Activated T-cell treated with anti-CD3 and anti-CD28 coated beads, Interleukin-2, amount 50 U/mL, for 24 hours (primary cell): Measurements from ENCODE around the gene DIP2A.

Experiments used
- DNase-seq: peaks from one replicate; pipeline ENCODE4 v3.0.0-alpha.2; 2020
- H3K27ac Mint-ChIP-seq: 2 replicates; pipeline ENCODE4 v1.8.0; 2020; ENCODE audit warnings: mild to moderate bottlenecking, mixed read lengths
- H3K27me3 Mint-ChIP-seq: 2 replicates; pipeline ENCODE4 v1.8.0; 2020; ENCODE audit warnings: mixed read lengths
- H3K36me3 Mint-ChIP-seq: 2 replicates; pipeline ENCODE4 v1.8.0; 2020; ENCODE audit warnings: low read depth, mixed read lengths
- H3K4me1 Mint-ChIP-seq: 2 replicates; pipeline ENCODE4 v1.8.0; 2020; ENCODE audit warnings: low read depth, mixed read lengths
- H3K4me3 Mint-ChIP-seq: 2 replicates; pipeline ENCODE4 v1.8.0; 2020; ENCODE audit warnings: mild to moderate bottlenecking, moderate library complexity, mixed read lengths
- H3K9me3 Mint-ChIP-seq: 2 replicates; pipeline ENCODE4 v1.8.0; 2020; ENCODE audit warnings: mixed read lengths

Gene DIP2A

GRCh38 chr21:46471514-46471913 lies 12.8 kb downstream of the DIP2A start:
- H3K27ac Mint-ChIP-seq = peak overlapping the region; percentile 37
- H3K27me3 Mint-ChIP-seq = no peaks in the 10 kb centered on the region
- H3K9me3 Mint-ChIP-seq = no peaks in the 10 kb centered on the region
- no peak overlapping the region for H3K4me3 Mint-ChIP-seq
- H3K36me3 Mint-ChIP-seq = peaks cover 24% of the 10 kb centered on the region
- no peak for DNase-seq
- H3K4me1 Mint-ChIP-seq = peaks cover 46% of the 10 kb centered on the region

GRCh38 chr21:46472246-46472645 lies 13.6 kb downstream of the DIP2A start:
- peaks cover 45% of the 10 kb centered on the region for H3K4me1 Mint-ChIP-seq
- no peaks in the 10 kb centered on the region for H3K27me3 Mint-ChIP-seq
- no peak overlapping the region for H3K4me3 Mint-ChIP-seq
- H3K36me3 Mint-ChIP-seq = peaks cover 25% of the 10 kb centered on the region
- no peak overlapping the region for H3K27ac Mint-ChIP-seq
- DNase-seq = no peak
- no peaks in the 10 kb centered on the region for H3K9me3 Mint-ChIP-seq

GRCh38 chr21:46474382-46474781 lies 15.7 kb downstream of the DIP2A start:
- no peak overlapping the region for H3K4me3 Mint-ChIP-seq
- H3K4me1 Mint-ChIP-seq = peaks cover 42% of the 10 kb centered on the region
- H3K27me3 Mint-ChIP-seq = no peaks in the 10 kb centered on the region
- DNase-seq = no peak
- no peaks in the 10 kb centered on the region for H3K9me3 Mint-ChIP-seq
- H3K36me3 Mint-ChIP-seq = peaks cover 35% of the 10 kb centered on the region
- peak overlapping the region; percentile 27 for H3K27ac Mint-ChIP-seq

- no peak for DNase-seq
- H3K27ac Mint-ChIP-seq = no peak overlapping the region
- no peaks in the 10 kb centered on the region for H3K27me3 Mint-ChIP-seq
- peaks cover 44% of the 10 kb centered on the region for H3K4me1 Mint-ChIP-seq
- H3K9me3 Mint-ChIP-seq = no peaks in the 10 kb centered on the region
- peaks cover 37% of the 10 kb centered on the region for H3K36me3 Mint-ChIP-seq
- no peak overlapping the region for H3K4me3 Mint-ChIP-seq
Observed at GRCh38 chr21:46475296-46475695, 16.6 kb downstream of the DIP2A start.

- Mint-ChIP-seq H3K36me3 (peaks cover 50% of the 10 kb centered on the region), H3K4me1 (peaks cover 36% of the 10 kb centered on the region), H3K4me3 (no peak overlapping the region), H3K27me3 (no peaks in the 10 kb centered on the region), H3K27ac (no peak overlapping the region), H3K9me3 (no peaks in the 10 kb centered on the region)
- no peak for DNase-seq
Observed at GRCh38 chr21:46477765-46478164, 19.1 kb downstream of the DIP2A start.

GRCh38 chr21:46478910-46479309 lies 20.2 kb downstream of the DIP2A start:
- DNase-seq = no peak
- Mint-ChIP-seq H3K27ac (no peak overlapping the region), H3K9me3 (no peaks in the 10 kb centered on the region), H3K4me3 (no peak overlapping the region), H3K36me3 (peaks cover 51% of the 10 kb centered on the region), H3K4me1 (peaks cover 45% of the 10 kb centered on the region), H3K27me3 (no peaks in the 10 kb centered on the region)

- Mint-ChIP-seq H3K27ac (no peak overlapping the region), H3K4me1 (peaks cover 37% of the 10 kb centered on the region), H3K36me3 (peaks cover 59% of the 10 kb centered on the region), H3K9me3 (no peaks in the 10 kb centered on the region), H3K27me3 (no peaks in the 10 kb centered on the region), H3K4me3 (no peak overlapping the region)
- no peak for DNase-seq
Observed at GRCh38 chr21:46480466-46480865, 21.8 kb downstream of the DIP2A start.

- Mint-ChIP-seq H3K4me3 (no peak overlapping the region), H3K4me1 (peaks cover 32% of the 10 kb centered on the region), H3K27ac (no peak overlapping the region), H3K36me3 (peaks cover 64% of the 10 kb centered on the region), H3K9me3 (no peaks in the 10 kb centered on the region), H3K27me3 (no peaks in the 10 kb centered on the region)
- DNase-seq = no peak
Observed at GRCh38 chr21:46482225-46482845, 23.6 kb downstream of the DIP2A start.

- Mint-ChIP-seq H3K4me1 (peaks cover 30% of the 10 kb centered on the region), H3K27ac (no peak overlapping the region), H3K9me3 (no peaks in the 10 kb centered on the region), H3K27me3 (no peaks in the 10 kb centered on the region), H3K36me3 (peaks cover 61% of the 10 kb centered on the region), H3K4me3 (no peak overlapping the region)
- DNase-seq = no peak
Observed at GRCh38 chr21:46482846-46483231, 24.1 kb downstream of the DIP2A start.

GRCh38 chr21:46483300-46484295 lies 24.9 kb downstream of the DIP2A start:
- Mint-ChIP-seq H3K4me1 (peaks cover 30% of the 10 kb centered on the region), H3K27me3 (no peaks in the 10 kb centered on the region), H3K4me3 (no peak overlapping the region), H3K9me3 (no peaks in the 10 kb centered on the region), H3K36me3 (peaks cover 61% of the 10 kb centered on the region), H3K27ac (peak overlapping the region; percentile 66)
- no peak for DNase-seq

GRCh38 chr21:46486481-46487126 lies 27.9 kb downstream of the DIP2A start:
- no peak for DNase-seq
- Mint-ChIP-seq H3K4me1 (peaks cover 27% of the 10 kb centered on the region), H3K27me3 (no peaks in the 10 kb centered on the region), H3K36me3 (peaks cover 62% of the 10 kb centered on the region), H3K27ac (no peak overlapping the region), H3K4me3 (no peak overlapping the region), H3K9me3 (no peaks in the 10 kb centered on the region)

- no peak for DNase-seq
- Mint-ChIP-seq H3K27me3 (no peaks in the 10 kb centered on the region), H3K4me3 (no peak overlapping the region), H3K27ac (peak overlapping the region; percentile 40), H3K4me1 (peaks cover 7% of the 10 kb centered on the region), H3K36me3 (peaks cover 83% of the 10 kb centered on the region), H3K9me3 (no peaks in the 10 kb centered on the region)
Observed at GRCh38 chr21:46489162-46489663, 30.5 kb downstream of the DIP2A start.

GRCh38 chr21:46489800-46490199 lies 31.1 kb downstream of the DIP2A start:
- Mint-ChIP-seq H3K4me3 (no peak overlapping the region), H3K4me1 (peaks cover 10% of the 10 kb centered on the region), H3K27ac (peak overlapping the region; percentile 50), H3K36me3 (peaks cover 84% of the 10 kb centered on the region), H3K27me3 (no peaks in the 10 kb centered on the region), H3K9me3 (no peaks in the 10 kb centered on the region)
- no peak for DNase-seq

GRCh38 chr21:46491553-46491952 lies 32.9 kb downstream of the DIP2A start:
- H3K9me3 Mint-ChIP-seq = no peaks in the 10 kb centered on the region
- H3K4me3 Mint-ChIP-seq = no peak overlapping the region
- peaks cover 83% of the 10 kb centered on the region for H3K36me3 Mint-ChIP-seq
- peaks cover 11% of the 10 kb centered on the region for H3K4me1 Mint-ChIP-seq
- DNase-seq = no peak
- peak overlapping the region; percentile 48 for H3K27ac Mint-ChIP-seq
- H3K27me3 Mint-ChIP-seq = no peaks in the 10 kb centered on the region
